ENCODE data around the gene TMEM143. TPM values are rescaled to one million over a fixed set of nuclear protein-coding genes. Genes with fewer than 3 reads are reported as not detected.

TMEM143 gene
- total RNA-seq, 1 donor from 2014 or later: 11.9 TPM

GRCh38 chr19:48325265-48325910 lies 38.4 kb downstream of the TMEM143 start, which contains the start of gene EMP3:
EMP3 (plus strand) TSS chr19:48325552; CDS start chr19:48326845, 1,293 bp downstream.
- TF ChIP-seq CTCF (IDR thresholded peaks at IDR 0.05; ENCODE audit: partially characterized antibody, unreplicated experiment): no peak
- Mint-ChIP-seq H3K27me3 (ENCODE audit: unreplicated experiment) (peaks cover 11% of the 10 kb centered on the region), H3K9me3 (ENCODE audit: unreplicated experiment) (peaks cover 9% of the 10 kb centered on the region), H3K36me3 (ENCODE audit: unreplicated experiment) (no peaks in the 10 kb centered on the region), H3K4me3 (ENCODE audit: unreplicated experiment) (peak within 1 kb of the TSS; percentile 69), H3K27ac (ENCODE audit: unreplicated experiment) (no peak within 1 kb of the TSS), H3K4me1 (ENCODE audit: low read depth, unreplicated experiment) (no peaks in the 10 kb centered on the region)
- peak; percentile 63 for DNase-seq

DNA sequence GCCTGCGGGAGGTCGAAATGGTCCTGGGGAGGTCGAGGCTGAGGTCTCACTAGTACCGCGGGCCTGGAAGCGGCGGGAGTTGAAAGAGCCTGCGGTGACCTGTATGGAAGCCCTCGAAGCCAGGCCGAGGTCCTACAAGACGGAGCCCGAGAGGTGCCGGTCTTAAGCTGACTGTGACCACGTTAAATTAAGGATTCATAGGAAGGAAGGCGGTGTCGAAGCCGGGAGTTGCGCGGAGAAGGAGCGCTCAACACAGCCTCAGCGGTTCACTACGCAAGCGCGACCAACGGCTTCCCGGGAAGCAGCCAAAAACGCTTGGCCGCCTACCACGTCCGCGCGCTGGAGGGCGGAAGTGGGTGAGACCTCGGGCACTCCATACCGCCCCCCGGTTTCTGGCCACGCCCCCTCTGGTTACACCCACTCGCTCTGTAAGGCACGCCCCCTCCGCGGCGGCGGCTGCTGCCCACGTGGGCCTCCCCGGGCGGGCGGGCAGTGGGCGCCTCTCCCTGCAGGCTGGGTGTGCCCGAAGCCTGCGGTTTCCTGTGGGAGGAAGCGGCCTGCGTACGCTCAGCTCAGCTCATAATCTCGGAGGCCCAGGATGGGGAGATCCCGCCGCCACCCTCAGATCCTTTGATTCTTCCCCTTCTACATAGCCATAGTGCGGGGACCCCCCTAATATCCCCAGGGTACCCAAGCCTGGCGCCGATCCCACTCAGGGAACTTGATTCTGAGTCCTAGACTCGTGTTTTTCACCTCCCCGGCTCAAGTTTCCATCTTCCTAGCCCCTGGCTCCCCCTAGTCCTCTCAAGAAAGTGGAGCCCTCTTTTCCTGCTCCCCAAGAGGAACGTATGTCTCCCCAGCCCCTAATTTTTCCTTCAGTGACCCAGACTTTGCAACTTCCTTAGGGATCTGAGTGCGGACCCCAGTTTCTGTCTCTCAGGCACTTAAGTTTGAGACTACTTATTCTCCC lies 41.8 kb downstream of the TMEM143 start:
- TF ChIP-seq CTCF (IDR thresholded peaks at IDR 0.05; ENCODE audit: partially characterized antibody, unreplicated experiment): peak; percentile 8
- DNase-seq: peak; percentile 98
- Mint-ChIP-seq H3K27me3 (ENCODE audit: unreplicated experiment) (peaks cover 7% of the 10 kb centered on the region), H3K4me1 (ENCODE audit: low read depth, unreplicated experiment) (no peaks in the 10 kb centered on the region), H3K36me3 (ENCODE audit: unreplicated experiment) (no peaks in the 10 kb centered on the region), H3K27ac (ENCODE audit: unreplicated experiment) (peak overlapping the region; percentile 88), H3K4me3 (ENCODE audit: unreplicated experiment) (peak overlapping the region; percentile 89), H3K9me3 (ENCODE audit: unreplicated experiment) (peaks cover 6% of the 10 kb centered on the region)

GRCh38 chr19:48321372-48321621 lies 42.4 kb downstream of the TMEM143 start:
- no peak for TF ChIP-seq CTCF (IDR thresholded peaks at IDR 0.05; ENCODE audit: partially characterized antibody, unreplicated experiment)
- peak overlapping the region; percentile 89 for H3K4me3 Mint-ChIP-seq (ENCODE audit: unreplicated experiment)
- peak; percentile 96 for DNase-seq
- peak overlapping the region; percentile 88 for H3K27ac Mint-ChIP-seq (ENCODE audit: unreplicated experiment)
- H3K9me3 Mint-ChIP-seq (ENCODE audit: unreplicated experiment): peaks cover 6% of the 10 kb centered on the region
- no peaks in the 10 kb centered on the region for H3K36me3 Mint-ChIP-seq (ENCODE audit: unreplicated experiment)
- H3K4me1 Mint-ChIP-seq (ENCODE audit: low read depth, unreplicated experiment): no peaks in the 10 kb centered on the region
- H3K27me3 Mint-ChIP-seq (ENCODE audit: unreplicated experiment): peaks cover 7% of the 10 kb centered on the region

DNA sequence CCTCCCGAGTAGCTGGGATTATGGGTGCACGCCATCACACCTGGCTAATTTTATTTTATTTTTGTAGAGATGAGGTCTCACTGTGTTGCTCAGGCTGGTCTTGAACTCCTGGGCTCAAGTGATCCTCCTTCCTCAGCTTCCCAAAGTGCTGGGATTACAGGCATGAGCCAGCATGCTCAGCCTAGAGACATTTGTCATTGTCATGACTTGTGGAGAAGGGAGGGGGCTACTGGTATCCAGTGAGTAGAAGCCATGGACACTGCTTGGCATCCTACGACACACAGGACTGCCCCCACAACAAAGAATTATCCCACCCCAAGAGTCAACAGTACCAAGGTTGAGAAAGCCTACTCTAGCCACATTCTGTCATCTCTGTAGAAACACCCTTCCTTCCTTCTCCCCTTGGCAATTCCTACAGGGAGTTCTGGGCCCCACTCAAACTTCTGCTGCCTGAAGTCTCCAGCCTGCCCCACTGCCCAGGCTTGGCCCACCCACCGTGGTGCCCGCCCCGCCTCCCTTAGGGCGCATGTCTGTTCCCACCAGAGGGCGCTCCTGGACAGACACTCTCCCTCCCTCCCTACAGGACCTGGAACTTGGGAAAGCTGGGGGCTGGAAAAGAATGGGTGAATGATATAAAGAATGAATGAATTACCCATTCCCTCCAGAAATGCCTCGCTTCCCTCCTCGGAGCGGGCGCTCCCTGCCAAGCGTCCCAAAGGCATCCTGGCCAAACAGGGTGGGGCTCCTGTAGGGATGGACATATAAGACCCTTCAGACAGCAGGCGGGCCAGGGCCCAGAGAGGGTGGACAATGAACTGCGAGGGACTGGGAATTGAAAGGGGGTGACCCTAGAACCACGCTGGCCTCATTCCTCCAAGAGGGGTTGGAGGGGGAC lies 43.8 kb downstream of the TMEM143 start:
- TF ChIP-seq CTCF (IDR thresholded peaks at IDR 0.05; ENCODE audit: partially characterized antibody, unreplicated experiment): peak; percentile 75
- Mint-ChIP-seq H3K27ac (ENCODE audit: unreplicated experiment) (no peak overlapping the region), H3K9me3 (ENCODE audit: unreplicated experiment) (peaks cover 6% of the 10 kb centered on the region), H3K36me3 (ENCODE audit: unreplicated experiment) (no peaks in the 10 kb centered on the region), H3K27me3 (ENCODE audit: unreplicated experiment) (peaks cover 7% of the 10 kb centered on the region), H3K4me1 (ENCODE audit: low read depth, unreplicated experiment) (no peaks in the 10 kb centered on the region), H3K4me3 (ENCODE audit: unreplicated experiment) (no peak overlapping the region)
- peak; percentile 89 for DNase-seq

All from glutamatergic neuron (in vitro differentiated cells).